Neural progenitor cell (in vitro differentiated cells): ENCODE measurements around the gene BMP7.

ENCODE experiments used
- CTCF ChIP-seq: fragments of 200-600 bp; sonication (generic); IDR thresholded peaks from 2 replicates; pipeline ENCODE4 v1.5.1; 2017; ENCODE audit warnings: antibody characterized with exemption, mild to moderate bottlenecking
- EZH2 ChIP-seq: fragments of 200-600 bp; sonication (generic); IDR thresholded peaks from 2 replicates; pipeline ENCODE4 v1.6.1; 2017; ENCODE audit warnings: antibody characterized with exemption, mild to moderate bottlenecking, moderate library complexity

GRCh38 chr20:57234556-57235251, 31.7 kb downstream of the BMP7 start:
- no peak for TF ChIP-seq CTCF
- TF ChIP-seq EZH2, result no peak
